Common myeloid progenitor, CD34-positive (primary cell): ENCODE measurements around the gene ZNF730.
"Not testable (repeated sequence)": the region's sequence is repeated elsewhere in the genome, so short reads cannot be mapped to it uniquely, and the experiment has no call there.

Source experiments
- CTCF ChIA-PET: fragments of 350-600 bp; sonication (Branson Sonifier 250); formaldehyde crosslinking; loops from one replicate; lab custom pipeline; 2021; ENCODE audit warnings: antibody characterized with exemption; lab: Charles Lee
- POLR2A ChIA-PET: fragments of 350-600 bp; sonication (Branson Sonifier 250); formaldehyde crosslinking; loops from one replicate; lab custom pipeline; 2021; ENCODE audit warnings: antibody characterized with exemption; lab: Charles Lee
- DNase-seq, 3 donors: peaks; one replicate each; pipeline versions ENCODE4 v3.0.0 to v3.0.0-alpha.2; 2013
- H3K27ac ChIP-seq, 2 experiments: 1 replicate in 1 of 2; 2 replicates in 1 of 2; pipeline ENCODE4 v1.7.0; 2013; ENCODE audit warnings: inconsistent platforms in 2 of 2, low read length in 2 of 2, mild to moderate bottlenecking in 2 of 2, low read depth in 1 of 2, moderate library complexity in 1 of 2; ENCODE audit not compliant: severe bottlenecking in 2 of 2, insufficient read depth in 1 of 2, poor library complexity in 1 of 2
- H3K27me3 ChIP-seq, 5 experiments: replicated peaks in 2 of 5; 1 replicate in 3 of 5; 2 replicates in 2 of 5; pipeline versions ENCODE4 v1.6.1 to v1.7.0; 2013; ENCODE audit warnings: low read length in 4 of 5, mild to moderate bottlenecking in 2 of 5, moderate library complexity in 2 of 5, inconsistent platforms in 1 of 5; ENCODE audit not compliant: insufficient read depth in 5 of 5, control insufficient read depth in 4 of 5
- H3K36me3 ChIP-seq, 4 experiments: 1 replicate in 2 of 4; 2 replicates in 2 of 4; pipeline versions ENCODE4 v1.6.1 to v1.7.0; 2013; ENCODE audit warnings: low read length in 3 of 4, control low read depth in 1 of 4, mild to moderate bottlenecking in 1 of 4; ENCODE audit not compliant: control insufficient read depth in 4 of 4, insufficient read depth in 4 of 4
- H3K4me1 ChIP-seq, 4 experiments: 1 replicate in 3 of 4; 2 replicates in 1 of 4; pipeline versions ENCODE4 v1.6.1 to v1.7.1; 2013; ENCODE audit warnings: low read length in 3 of 4, mild to moderate bottlenecking in 3 of 4, control low read depth in 1 of 4, inconsistent platforms in 1 of 4, moderate library complexity in 1 of 4; ENCODE audit not compliant: control insufficient read depth in 4 of 4, insufficient read depth in 4 of 4; ENCODE audit errors: control extremely low read depth in 1 of 4
- H3K4me3 ChIP-seq, 7 experiments: 1 replicate in 4 of 7; 2 replicates in 3 of 7; pipeline versions ENCODE4 v1.5.1 to v1.7.0; 2013; ENCODE audit warnings: mild to moderate bottlenecking in 7 of 7, low read length in 6 of 7, moderate library complexity in 6 of 7, inconsistent platforms in 2 of 7, low read depth in 2 of 7, control low read depth in 1 of 7; ENCODE audit not compliant: insufficient read depth in 4 of 7, control insufficient read depth in 1 of 7; ENCODE audit errors: extremely low read depth in 1 of 7
- H3K9me3 ChIP-seq, 5 experiments: 1 replicate in 4 of 5; 2 replicates in 1 of 5; pipeline versions ENCODE4 v1.6.1 to v1.7.1; 2013; ENCODE audit warnings: low read length in 4 of 5, mild to moderate bottlenecking in 2 of 5, inconsistent platforms in 1 of 5, low read depth in 1 of 5, moderate library complexity in 1 of 5; ENCODE audit not compliant: control insufficient read depth in 4 of 5, insufficient read depth in 2 of 5; ENCODE audit errors: control extremely low read depth in 1 of 5
- WGBS: methylation state at CpG from one replicate; pipeline ENCODE4 v1.1.5; 2013; ENCODE audit not compliant: insufficient coverage; 5-methylcytosine and 5-hydroxymethylcytosine counted together

ZNF730 gene

GRCh38 chr19:23145617-23146415, 29.0 kb downstream of the ZNF730 start:
- CTCF ChIA-PET: interaction anchor here (1.4 kb wide), 1 partner anchor 12 kb away, joined by 3 read pairs; no protein-coding TSS in a partner anchor
- H3K27ac ChIP-seq: no peak overlapping the region
- POLR2A ChIA-PET: no interaction called here
- no peak for DNase-seq
- no peaks in the 10 kb centered on the region for H3K4me1 ChIP-seq
- no CpG with 5 or more reads among the region's 3 CpGs for WGBS
- H3K36me3 ChIP-seq: peaks cover 0 to 8% (median 4%) of the 10 kb centered on the region in 4 experiments
- H3K27me3 ChIP-seq: no peaks in the 10 kb centered on the region
- peaks cover 4 to 36% (median 11%) of the 10 kb centered on the region in 5 experiments for H3K9me3 ChIP-seq
- H3K4me3 ChIP-seq: no peak overlapping the region

GRCh38 chr19:23160766-23161165, 43.9 kb downstream of the ZNF730 start:
- Histone ChIP-seq H3K36me3 (no peaks in the 10 kb centered on the region), H3K27me3 (no peaks in the 10 kb centered on the region), H3K4me1 (no peaks in the 10 kb centered on the region), H3K9me3 (peaks cover 0 to 14% (median 9%) of the 10 kb centered on the region in 5 experiments), H3K27ac (no peak overlapping the region), H3K4me3 (no peak overlapping the region)
- no peak for DNase-seq
- POLR2A ChIA-PET: no interaction called here
- CTCF ChIA-PET: no interaction called here
- 95% methylated on average over 23 of the region's 23 CpGs for WGBS

GRCh38 chr19:23168286-23168685, 51.5 kb downstream of the ZNF730 start:
- H3K27ac ChIP-seq, H3K27me3 ChIP-seq, H3K36me3 ChIP-seq, H3K4me1 ChIP-seq, DNase-seq, CTCF ChIA-PET, POLR2A ChIA-PET, H3K4me3 ChIP-seq: not testable (repeated sequence)
- H3K9me3 ChIP-seq: peaks cover 0 to 12% (median 0%) of the 10 kb centered on the region in 5 experiments
- WGBS: 14% methylated on average over 7 of the region's 9 CpGs

- no peaks in the 10 kb centered on the region for H3K36me3 ChIP-seq
- no peak overlapping the region for H3K27ac ChIP-seq
- no peak for DNase-seq
- no peak overlapping the region for H3K4me3 ChIP-seq
- ChIA-PET CTCF (interaction anchor here (0.5 kb wide), 1 partner anchor 48 kb away, joined by 3 read pairs; no protein-coding TSS in a partner anchor), POLR2A (no interaction called here)
- H3K27me3 ChIP-seq: no peaks in the 10 kb centered on the region
- H3K9me3 ChIP-seq: peaks cover 2 to 17% (median 7%) of the 10 kb centered on the region in 5 experiments
- 72% methylated on average over 10 of the region's 11 CpGs for WGBS
- H3K4me1 ChIP-seq: no peaks in the 10 kb centered on the region
Observed at GRCh38 chr19:23183251-23183650, 66.4 kb downstream of the ZNF730 start.

GRCh38 chr19:23190341-23190740, 73.5 kb downstream of the ZNF730 start:
- no peaks in the 10 kb centered on the region for H3K36me3 ChIP-seq
- no peak overlapping the region for H3K4me3 ChIP-seq
- 91% methylated on average over 8 of the region's 9 CpGs for WGBS
- peaks cover 0 to 10% (median 6%) of the 10 kb centered on the region in 5 experiments for H3K9me3 ChIP-seq
- ChIA-PET CTCF (no interaction called here), POLR2A (no interaction called here)
- no peaks in the 10 kb centered on the region for H3K27me3 ChIP-seq
- H3K27ac ChIP-seq: no peak overlapping the region
- DNase-seq: no peak
- H3K4me1 ChIP-seq: no peaks in the 10 kb centered on the region
